HG03280 (cell line): ENCODE data around the gene RMDN3.
A peak's percentile ranks its signal among the peaks of the same experiment; 100 is the strongest.

Experiments used
- ATAC-seq: cut with Tn5 transposase; IDR thresholded peaks from one replicate; pipeline ENCODE4 v1.9.1; 2021; ENCODE audit warnings: mild to moderate bottlenecking, moderate library complexity; ENCODE audit not compliant: unreplicated experiment

RMDN3 gene, protein sequence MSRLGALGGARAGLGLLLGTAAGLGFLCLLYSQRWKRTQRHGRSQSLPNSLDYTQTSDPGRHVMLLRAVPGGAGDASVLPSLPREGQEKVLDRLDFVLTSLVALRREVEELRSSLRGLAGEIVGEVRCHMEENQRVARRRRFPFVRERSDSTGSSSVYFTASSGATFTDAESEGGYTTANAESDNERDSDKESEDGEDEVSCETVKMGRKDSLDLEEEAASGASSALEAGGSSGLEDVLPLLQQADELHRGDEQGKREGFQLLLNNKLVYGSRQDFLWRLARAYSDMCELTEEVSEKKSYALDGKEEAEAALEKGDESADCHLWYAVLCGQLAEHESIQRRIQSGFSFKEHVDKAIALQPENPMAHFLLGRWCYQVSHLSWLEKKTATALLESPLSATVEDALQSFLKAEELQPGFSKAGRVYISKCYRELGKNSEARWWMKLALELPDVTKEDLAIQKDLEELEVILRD

GRCh38 chr15:40754883-40755811 lies at the start of gene RMDN3:
RMDN3 (minus strand) TSS chr15:40755254; CDS start chr15:40754783, 471 bp downstream.
- peak; percentile 87 for ATAC-seq

- no peak for ATAC-seq
Measured at GRCh38 chr15:40803688-40804087, 48.6 kb upstream of the RMDN3 start.

DNA sequence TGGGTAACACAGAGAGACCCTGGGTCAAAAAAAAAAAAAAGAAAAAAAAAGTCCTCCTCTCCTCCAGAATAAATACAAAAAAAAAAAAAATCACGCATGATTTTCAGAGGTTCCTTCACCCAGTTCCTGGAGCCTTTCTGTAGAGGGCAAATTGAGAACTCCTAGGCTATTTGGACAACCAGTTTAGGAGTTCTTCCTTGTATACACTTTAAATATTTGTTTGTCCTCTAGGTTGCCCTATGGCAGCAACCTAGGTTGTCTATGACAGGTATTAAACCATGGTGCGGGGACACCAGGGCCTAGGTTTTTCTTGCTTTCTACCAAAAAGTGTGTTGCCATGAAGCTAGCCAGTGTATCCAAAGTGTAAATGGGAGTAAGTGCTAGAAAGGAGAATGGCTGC lies 48.0 kb upstream of the RMDN3 start:
- no peak for ATAC-seq

DNA sequence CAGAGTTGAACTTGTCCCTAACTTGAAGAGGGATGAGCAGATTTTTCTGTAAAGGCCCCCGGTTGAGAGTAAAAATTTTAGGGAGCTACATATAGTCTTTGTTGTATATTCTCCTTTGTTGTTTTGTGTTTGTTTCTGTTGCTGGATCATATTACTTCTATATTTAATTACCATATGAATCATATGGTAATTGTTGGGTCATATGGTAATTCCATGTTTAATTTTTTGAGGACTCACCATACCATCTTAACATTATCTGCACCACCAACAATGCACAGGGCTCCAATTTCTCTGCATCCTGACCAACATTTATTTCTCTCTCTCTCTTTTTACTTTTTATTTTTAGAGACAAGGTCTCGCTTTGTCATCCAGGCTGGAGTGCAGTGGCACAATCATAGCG lies 44.5 kb upstream of the RMDN3 start:
- no peak for ATAC-seq

DNA sequence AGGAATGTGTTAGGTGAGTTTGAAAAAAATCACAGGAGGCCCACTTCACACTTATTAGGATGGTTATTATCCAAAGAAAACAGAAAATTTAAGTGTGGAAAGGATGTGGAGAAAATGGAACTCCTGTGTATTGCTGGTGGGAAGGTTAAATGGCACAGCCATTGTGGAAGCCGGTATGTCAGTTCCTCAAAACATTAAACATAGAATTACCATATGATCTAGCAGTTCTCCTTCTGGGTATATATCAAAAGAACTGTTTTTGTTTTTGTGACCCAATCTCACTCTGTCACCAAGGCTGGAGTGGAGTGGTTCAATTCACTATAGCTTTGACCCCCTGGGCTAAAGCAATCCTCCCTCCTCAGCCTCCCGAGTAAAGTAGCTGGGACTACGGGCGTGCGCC lies 41.5 kb upstream of the RMDN3 start:
- ATAC-seq = no peak

GRCh38 chr15:40796041-40796440 lies 41.0 kb upstream of the RMDN3 start:
- ATAC-seq = no peak

DNA sequence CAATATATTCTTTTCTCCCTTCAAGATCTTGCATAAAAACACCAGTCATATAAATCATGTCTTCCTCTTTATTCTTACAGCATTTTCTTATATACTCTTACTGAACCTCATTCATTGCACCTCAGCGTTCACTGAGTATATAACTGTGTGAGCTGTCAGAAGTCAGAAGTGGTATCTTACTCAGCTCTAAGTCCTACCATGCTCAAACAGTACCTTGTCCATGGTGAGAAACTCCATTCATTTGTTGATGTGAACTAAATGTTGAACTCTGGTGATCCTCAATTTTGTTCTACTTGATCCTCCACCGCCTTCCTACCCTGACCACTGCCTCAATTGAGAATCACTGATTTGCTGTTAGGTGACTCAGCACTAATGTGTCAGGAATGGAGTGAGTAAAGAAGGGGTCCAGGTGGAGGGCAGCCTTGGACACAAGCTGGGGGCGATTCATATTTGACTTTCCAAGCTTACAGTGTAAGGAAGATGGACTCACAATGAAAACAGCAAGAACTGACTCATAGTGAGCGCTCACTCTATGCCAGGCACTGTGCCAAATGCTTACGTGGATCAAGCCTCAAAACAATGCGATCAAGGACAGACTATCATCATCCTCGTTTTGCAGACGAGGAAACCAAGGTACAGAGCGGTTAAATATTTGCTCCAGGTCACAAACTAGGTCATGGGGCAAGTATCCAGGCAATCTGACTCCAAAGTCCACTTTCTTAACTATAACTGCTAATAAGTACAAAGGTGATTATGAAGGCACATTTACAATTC lies 38.3 kb upstream of the RMDN3 start:
- no peak for ATAC-seq

GRCh38 chr15:40792394-40792793 lies 37.3 kb upstream of the RMDN3 start:
- ATAC-seq = no peak

DNA sequence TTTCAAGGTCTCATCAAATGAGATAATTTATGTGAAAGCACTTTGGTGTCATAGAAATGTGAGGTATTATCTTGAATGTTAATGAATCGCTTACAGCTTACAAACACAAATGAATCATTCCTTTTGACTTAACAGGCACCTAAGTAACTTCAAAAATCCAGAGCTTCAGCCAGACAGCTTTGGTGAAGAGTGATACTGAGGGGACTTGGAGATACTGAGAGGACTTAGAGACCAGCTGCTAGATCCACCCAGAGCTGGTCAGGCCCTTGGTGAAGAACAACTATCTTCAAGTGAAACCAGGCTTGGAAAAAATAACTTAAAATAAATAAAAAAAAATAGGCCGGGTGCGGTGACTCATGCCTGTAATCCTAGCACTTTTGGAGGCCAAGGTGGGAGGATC lies 35.7 kb upstream of the RMDN3 start:
- ATAC-seq = no peak

DNA sequence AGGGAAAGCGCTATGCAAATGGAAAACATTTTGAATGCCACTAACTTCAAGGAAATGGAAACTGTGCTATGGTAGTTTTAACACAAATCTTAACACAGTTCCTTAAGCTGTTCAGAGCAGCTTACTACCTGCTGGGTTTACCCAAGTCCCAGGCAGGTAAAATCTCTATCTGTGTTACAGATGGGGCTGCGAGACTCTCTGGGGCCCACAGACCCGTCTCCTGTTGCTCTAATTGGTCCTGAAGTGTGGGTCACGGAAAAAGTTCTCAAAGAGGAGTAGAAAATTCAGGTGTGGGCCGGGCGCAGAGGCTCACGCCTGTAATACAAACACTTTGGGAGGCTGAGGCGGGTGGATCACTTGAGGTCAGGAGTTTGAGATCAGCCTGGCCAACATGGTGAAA lies 34.9 kb upstream of the RMDN3 start:
- no peak for ATAC-seq

GRCh38 chr15:40789119-40789518 lies 34.1 kb upstream of the RMDN3 start:
- no peak for ATAC-seq

GRCh38 chr15:40787991-40788390 lies 32.9 kb upstream of the RMDN3 start:
- no peak for ATAC-seq

DNA sequence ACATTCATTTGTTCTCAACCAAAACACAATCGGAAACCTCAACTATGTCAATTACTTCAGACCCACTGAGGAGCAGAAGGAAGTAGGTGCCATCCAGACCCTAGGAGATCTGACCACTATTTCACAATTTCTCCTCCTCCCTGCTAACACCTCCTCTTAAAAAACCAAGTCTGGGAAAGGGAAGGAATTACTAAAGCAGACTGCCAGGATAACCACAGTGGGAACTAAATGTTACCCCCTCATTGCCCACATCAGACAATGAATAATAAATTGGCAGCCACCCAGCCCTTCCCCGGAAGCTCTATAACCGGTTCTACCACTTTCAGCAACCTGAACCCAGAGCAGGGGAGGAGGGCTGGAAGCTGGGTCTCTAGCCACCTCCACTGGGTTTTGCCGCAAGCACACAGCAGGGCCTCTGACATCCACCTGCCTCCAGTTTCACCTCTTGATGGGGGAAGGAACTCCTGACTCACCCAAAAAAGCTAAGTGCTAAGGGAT lies 32.3 kb upstream of the RMDN3 start:
- ATAC-seq = no peak

DNA sequence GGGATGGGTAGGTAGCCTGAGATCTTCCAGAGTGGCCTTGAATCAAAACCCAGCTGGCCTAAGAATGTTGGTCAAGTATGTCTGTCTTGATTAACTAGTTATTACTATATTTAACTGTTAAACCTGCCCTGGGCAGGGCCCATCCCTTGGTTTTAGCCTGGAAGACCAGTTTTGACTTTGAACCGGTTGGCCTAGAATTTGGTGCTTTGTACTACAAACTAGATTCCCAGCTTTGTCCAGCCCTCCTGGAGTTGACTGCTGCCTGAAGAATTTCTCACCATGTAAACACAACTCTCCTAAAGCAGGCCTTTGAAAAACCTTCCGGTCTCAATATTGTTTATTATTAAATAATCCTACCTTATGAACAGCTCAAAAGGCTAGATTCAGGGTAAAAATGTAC lies 30.8 kb upstream of the RMDN3 start:
- no peak for ATAC-seq

GRCh38 chr15:40785164-40785563 lies 30.1 kb upstream of the RMDN3 start:
- no peak for ATAC-seq

DNA sequence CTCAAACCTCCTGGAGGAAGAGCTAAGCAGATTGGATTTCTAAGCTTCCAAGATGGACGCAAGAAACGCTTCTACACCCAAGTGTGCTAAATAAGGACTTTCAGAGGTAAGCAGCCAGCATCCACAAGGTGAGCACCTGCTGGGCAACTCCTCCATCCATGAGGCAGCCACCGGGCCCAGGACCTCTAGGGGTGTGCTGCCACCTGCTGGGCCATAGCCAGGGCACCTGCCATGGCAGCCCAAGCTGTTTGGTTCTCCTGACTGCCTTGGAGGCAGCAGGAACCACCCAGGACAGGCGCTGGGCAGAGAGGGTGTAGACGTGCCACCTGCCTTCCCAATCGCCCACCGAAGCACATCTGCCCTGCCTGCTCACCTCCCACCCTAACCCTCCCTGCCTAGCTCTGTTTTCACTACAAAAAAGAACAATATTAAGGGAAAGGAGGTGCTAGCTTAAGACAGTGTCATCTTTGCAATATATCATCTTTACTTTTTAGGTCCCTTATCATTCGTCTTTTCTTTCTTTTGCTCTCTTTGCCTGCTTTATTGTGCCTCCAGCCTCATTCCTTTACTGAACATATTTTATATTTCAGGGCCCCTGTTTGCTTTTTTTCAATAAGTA lies 27.7 kb upstream of the RMDN3 start:
- peak; percentile 79 for ATAC-seq

DNA sequence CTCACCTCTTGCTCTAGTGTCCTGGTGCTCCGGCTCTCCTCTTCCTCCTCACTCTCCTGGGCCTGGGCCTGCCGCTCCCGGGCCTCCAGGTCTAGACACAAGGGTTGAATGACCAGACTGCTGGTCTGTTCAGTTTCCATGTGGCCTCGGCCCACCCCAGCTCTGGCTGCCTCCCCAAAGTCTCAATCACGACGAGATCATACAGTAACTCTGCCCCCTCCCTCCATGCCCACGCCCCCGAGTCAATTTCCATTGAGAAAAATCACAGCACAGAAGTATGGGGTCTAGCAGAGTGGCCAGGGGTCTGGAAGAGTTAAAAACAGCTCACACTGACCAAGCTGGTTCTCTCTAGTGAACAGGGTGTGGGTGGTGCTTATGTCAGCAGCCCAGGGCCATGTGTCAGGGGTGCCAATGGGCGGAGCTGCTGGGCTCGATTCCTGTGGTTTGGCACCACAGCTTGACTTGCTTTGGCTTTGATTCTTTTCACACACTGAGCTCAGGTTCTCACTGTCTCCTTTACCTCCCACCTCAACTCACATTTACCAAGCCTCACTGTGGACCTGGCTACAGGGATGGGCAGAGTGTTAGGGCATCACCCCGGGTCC lies 21.6 kb upstream of the RMDN3 start:
- ATAC-seq = no peak

GRCh38 chr15:40775740-40776536 lies 20.9 kb upstream of the RMDN3 start:
- ATAC-seq = no peak

GRCh38 chr15:40775007-40775406 lies 20.0 kb upstream of the RMDN3 start:
- no peak for ATAC-seq
